ENCODE measurements around the gene MUCL3.
"Not testable (repeated sequence)": the region's sequence is repeated elsewhere in the genome, so short reads cannot be mapped to it uniquely, and the experiment has no call there.

Gene MUCL3

GRCh38 chr6:30963641-30964040 lies 22.9 kb downstream of the MUCL3 start:
- no peak overlapping the region for H3K4me3 ChIP-seq (ENCODE audit: low read length)

GRCh38 chr6:30964075-30964474 lies 23.3 kb downstream of the MUCL3 start:
- DNase-seq (ENCODE audit: low read depth): no peak
- H3K4me3 ChIP-seq (ENCODE audit: low read length): no peak overlapping the region

More at GRCh38 chr6:30963641-30964040, 22.9 kb downstream of the MUCL3 start:
- DNase-seq (ENCODE audit: low read depth): peak; percentile 39
- no peak for TF ChIP-seq CTCF (IDR thresholded peaks at IDR 0.05; ENCODE audit: insufficient read depth, low read depth, low read length, missing control alignments)

DNA sequence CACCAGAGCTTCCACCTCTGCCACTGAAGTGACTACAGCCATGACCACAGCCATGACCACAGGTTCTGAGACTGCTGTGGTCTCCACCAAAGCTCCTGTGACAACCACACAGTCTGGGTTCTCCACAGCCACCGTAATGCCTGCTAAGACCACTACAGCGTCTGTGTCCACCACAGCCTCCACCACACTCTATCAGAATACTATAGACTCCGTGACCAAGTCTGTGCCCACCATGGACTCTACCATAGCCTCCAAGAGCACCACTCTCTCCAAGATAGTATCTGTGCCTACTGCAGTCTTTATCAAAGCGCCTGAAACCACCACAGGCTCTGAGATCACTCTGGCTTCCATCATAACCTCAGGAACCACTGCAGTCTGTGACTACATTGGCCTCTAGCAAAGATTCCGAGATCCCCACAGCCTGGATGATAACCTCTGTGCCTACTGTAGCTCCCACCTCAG lies 24.4 kb downstream of the MUCL3 start:
- no peak for DNase-seq (ENCODE audit: low read depth)
- H3K4me3 ChIP-seq (ENCODE audit: low read length): no peak overlapping the region
- TF ChIP-seq CTCF (IDR thresholded peaks at IDR 0.05; ENCODE audit: insufficient read depth, low read depth, low read length, missing control alignments): no peak

More at GRCh38 chr6:30964075-30964474, 23.3 kb downstream of the MUCL3 start:
- no peak for TF ChIP-seq CTCF (IDR thresholded peaks at IDR 0.05; ENCODE audit: insufficient read depth, low read depth, low read length, missing control alignments)

DNA sequence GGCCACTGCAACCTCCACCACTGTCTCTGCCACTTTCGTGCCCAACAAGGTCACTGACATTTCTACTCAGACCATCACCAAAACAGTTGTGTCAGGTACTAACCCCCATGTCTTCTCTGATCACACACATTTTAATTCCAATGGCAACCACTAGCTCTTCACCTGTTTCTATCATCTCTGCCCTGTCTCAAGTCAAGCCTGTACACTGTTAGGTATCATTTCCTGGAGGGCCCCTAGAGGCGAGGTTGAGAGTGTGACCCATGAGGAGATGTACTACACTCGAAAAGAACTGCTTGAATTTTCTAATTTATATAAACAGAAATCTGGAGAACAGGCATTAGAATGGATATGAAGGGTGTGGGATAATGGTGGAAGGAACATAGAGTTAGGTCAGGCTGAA lies 25.4 kb downstream of the MUCL3 start:
- no peak overlapping the region for H3K4me3 ChIP-seq (ENCODE audit: low read length)
- DNase-seq (ENCODE audit: low read depth): no peak
- TF ChIP-seq CTCF (IDR thresholded peaks at IDR 0.05; ENCODE audit: insufficient read depth, low read depth, low read length, missing control alignments): no peak

DNA sequence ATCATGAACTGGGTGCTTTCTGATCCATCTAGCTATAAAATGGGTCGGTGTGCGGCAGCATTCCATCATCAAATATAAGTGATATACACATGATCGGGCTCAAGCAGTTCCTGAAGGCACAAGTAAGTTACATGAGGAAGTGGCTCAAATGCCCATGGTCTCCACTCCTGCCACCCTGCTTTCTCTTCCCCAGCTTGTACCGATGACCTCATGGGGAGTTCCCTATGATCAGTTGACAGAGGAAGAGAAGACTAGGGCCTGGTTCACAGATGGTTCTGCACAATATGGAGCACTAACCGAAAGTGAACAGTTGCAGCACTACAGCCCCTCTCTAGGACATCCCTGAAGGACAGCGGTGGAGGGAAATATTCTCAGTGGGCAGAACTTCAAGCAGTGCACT lies 28.4 kb downstream of the MUCL3 start:
- DNase-seq (ENCODE audit: low read depth); H3K4me3 ChIP-seq (ENCODE audit: low read length): not testable (repeated sequence)

GRCh38 chr6:30970946-30971345 lies 30.2 kb downstream of the MUCL3 start:
- no peak overlapping the region for H3K4me3 ChIP-seq (ENCODE audit: low read length)
- DNase-seq (ENCODE audit: low read depth): peak; percentile 54
- TF ChIP-seq CTCF (IDR thresholded peaks at IDR 0.05; ENCODE audit: insufficient read depth, low read depth, low read length, missing control alignments): no peak

GRCh38 chr6:30972816-30973215 lies 32.0 kb downstream of the MUCL3 start:
- DNase-seq (ENCODE audit: low read depth): peak; percentile 31
- H3K4me3 ChIP-seq (ENCODE audit: low read length): no peak overlapping the region
- TF ChIP-seq CTCF (IDR thresholded peaks at IDR 0.05; ENCODE audit: insufficient read depth, low read depth, low read length, missing control alignments): no peak

Measured in epithelial cell of esophagus (primary cell).